Kidney tubule cell (primary cell): ENCODE results near the gene DMWD.

ENCODE experiments used
- DNase-seq: peaks from one replicate; pipeline ENCODE4 v3.0.0-alpha.2; 2018; ENCODE audit warnings: low spot score

DMWD gene

DNA sequence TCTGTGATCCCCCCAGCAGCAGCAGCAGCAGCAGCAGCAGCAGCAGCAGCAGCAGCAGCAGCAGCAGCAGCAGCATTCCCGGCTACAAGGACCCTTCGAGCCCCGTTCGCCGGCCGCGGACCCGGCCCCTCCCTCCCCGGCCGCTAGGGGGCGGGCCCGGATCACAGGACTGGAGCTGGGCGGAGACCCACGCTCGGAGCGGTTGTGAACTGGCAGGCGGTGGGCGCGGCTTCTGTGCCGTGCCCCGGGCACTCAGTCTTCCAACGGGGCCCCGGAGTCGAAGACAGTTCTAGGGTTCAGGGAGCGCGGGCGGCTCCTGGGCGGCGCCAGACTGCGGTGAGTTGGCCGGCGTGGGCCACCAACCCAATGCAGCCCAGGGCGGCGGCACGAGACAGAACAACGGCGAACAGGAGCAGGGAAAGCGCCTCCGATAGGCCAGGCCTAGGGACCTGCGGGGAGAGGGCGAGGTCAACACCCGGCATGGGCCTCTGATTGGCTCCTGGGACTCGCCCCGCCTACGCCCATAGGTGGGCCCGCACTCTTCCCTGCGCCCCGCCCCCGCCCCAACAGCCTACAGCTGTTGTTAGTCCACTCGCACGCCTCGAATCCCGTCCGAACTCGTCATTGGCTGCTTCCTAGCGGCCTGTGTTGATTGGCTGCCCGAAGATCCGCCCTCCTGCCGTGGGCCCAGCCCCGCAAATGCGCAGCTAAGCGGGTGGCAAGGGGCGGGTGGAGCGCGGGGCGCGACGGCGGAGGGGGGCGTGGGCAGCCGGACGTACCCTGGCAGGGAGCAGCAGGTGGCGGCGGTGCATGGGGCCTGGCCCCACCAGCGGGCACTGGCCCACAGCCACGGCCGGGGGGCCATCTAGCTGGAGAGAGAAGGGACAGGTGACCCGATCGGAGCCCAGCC is 22.2 kb downstream of the DMWD start:
- peak; percentile 98 for DNase-seq

DNA sequence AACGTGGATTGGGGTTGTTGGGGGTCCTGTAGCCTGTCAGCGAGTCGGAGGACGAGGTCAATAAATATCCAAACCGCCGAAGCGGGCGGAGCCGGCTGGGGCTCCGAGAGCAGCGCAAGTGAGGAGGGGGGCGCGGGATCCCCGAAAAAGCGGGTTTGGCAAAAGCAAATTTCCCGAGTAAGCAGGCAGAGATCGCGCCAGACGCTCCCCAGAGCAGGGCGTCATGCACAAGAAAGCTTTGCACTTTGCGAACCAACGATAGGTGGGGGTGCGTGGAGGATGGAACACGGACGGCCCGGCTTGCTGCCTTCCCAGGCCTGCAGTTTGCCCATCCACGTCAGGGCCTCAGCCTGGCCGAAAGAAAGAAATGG is 22.8 kb downstream of the DMWD start:
- peak; percentile 48 for DNase-seq

DNA sequence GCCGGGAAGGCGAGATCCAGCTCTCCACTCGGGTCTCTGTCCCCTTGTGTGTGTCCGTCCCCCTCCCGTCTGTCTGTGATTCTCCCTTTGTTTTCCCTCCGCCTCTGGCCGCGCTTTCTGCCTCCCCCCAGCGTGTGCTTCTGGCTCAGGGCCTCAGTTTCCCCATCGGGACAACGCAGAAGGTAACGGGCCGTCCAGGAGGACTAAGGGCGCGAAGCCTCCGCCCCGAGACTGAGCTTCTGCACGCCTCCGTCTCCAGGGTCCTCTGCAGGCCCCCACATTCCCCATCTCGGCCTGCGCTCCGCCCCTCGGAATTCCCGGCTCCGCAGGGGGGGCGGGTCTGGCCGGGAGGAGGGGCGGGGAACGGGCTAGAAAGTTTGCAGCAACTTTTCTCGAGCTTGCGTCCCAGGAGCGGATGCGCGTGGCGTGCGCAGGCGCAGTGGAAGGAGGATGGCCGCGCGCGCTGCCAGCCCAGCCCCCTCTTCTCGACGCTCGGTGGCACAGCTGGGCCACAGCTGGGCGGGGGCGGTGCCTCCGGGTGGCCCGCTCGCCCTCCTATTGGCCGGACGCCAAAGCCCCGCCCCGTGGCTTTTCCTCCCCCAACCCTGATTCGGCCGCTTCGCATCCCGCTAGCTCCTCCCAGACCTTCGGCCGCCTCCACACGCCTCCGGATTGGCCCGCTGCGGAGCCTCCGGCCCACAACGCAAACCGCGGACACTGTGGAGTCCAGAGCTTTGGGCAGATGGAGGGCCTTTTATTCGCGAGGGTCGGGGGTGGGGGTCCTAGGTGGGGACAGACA is 23.5 kb downstream of the DMWD start, which contains the start of gene SIX5:
TSS of gene SIX5 (minus strand) at position 269 of the 799 bp plus-strand sequence. CDS start 408 bp downstream, outside the sequence.
- peak; percentile 99 for DNase-seq

- peak; percentile 58 for DNase-seq
These were observed 24.0 kb downstream of the DMWD start for GRCh38 chr19:45768655-45768983.

DNA sequence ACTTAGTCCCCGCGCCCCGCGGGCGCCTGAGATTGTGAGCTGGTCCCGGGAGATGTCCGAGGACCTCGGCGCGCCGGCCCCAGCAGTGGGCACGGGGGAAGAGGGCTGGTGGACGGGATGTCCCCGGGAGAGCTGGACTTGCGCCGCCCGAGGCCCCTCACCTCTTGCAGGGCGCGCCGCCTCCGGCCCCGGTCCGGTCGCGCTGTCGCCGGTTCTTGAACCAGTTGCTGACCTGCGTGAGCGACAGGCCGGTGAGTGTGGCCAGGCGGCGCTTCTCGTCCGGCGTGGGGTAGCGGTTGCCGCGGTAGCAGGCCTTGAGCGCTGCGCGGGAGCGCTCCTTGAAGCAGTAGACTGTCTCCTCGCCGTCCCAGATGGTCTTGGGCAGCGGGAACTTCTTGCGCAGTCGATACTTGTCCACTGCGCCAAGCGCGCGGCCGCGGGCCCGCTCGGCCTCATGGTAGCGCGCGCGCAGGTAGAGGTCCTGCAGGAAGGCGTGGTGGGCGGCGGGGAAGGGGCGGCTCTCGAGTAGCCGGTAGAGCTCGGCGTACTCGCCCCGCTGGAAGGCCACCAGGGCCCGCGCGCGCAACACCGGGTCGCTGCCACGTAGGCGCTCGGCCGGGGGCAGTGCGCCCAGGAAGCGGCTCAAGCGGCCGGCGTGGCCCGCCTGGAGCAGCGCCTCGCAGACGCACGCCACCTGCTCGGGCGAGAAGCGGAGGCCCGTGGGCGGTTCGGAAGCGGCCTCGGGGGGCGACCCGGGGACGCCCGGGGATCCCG is 24.6 kb downstream of the DMWD start:
- peak; percentile 74 for DNase-seq

GRCh38 chr19:45767410-45767880 is 25.2 kb downstream of the DMWD start:
- DNase-seq, result peak; percentile 68

DNA sequence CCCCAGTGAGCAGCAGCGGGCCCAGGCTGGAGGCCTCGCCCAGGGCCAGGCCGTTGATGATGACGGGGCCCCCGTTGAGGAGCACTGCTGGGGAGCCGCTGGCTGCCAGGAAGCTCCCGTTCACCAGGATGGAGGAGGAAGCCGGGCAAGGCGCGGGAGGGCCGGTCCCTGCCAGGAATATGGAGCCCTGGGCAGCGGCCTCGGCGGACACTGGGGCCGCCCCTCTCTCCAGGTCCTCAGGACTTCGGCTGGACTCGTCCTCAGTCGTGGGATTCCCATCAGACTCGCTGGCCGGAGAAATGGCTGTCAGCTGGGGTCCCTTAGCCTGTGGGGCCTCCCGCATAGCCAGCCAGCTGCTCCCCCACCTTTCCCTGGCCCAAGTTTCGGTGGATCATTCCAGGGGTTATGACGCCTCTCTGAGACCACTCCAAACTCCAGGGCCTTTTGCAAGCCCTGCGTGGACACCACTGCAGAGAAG is 25.7 kb downstream of the DMWD start:
- no peak for DNase-seq

GRCh38 chr19:45766296-45766868 is 26.3 kb downstream of the DMWD start:
- DNase-seq, result no peak

DNA sequence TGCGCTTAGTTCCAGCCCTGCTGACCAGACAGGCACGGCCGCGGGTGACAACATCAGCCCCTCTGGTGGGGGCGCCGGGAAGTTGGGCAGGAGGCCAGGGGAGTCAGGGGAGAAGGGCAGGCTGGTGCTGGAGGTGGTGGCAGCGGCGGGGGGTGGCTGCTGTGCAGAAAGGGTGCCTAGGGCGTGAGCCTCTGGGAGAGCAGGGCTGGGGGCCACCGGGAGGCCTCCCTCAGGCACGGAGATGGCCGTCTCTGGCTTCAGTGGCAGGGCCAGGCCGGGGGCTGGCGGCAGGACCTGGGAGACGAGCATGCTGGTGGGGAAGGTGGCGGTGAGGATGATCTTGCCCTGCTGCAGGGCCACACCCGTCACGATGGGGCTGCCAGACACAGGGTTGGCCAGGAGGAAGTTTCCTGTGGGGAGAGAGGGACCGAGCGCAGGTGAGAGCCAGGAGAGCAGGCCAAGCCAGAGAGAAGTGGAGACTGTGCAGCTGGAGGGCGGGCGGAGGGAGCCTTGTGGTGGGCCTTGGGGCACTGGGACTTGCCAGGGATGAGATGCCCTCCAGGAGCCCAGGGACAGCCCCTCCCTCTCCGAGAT is 26.8 kb downstream of the DMWD start:
- DNase-seq, result no peak

GRCh38 chr19:45764945-45765701 is 27.5 kb downstream of the DMWD start:
- no peak for DNase-seq

DNA sequence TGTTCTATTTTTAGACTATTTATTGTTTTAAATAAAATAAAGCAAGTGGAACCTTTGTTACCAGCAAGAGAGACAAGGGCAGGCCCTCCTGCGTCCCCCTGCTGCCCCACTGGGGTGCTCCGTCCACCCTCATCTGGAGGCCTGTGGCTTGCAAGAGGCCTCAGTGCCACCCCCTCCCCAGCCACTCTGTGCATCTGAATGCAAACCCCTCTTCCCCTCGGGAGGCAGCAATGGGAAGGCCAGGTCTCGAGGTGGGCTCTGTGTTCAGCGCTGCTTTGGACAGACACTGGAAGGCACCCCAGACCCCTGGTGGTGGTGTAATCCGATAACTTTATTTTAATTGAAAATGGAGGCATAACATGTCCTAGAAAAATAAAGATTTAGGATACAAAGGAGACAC is 28.2 kb downstream of the DMWD start:
- no peak for DNase-seq

DNA sequence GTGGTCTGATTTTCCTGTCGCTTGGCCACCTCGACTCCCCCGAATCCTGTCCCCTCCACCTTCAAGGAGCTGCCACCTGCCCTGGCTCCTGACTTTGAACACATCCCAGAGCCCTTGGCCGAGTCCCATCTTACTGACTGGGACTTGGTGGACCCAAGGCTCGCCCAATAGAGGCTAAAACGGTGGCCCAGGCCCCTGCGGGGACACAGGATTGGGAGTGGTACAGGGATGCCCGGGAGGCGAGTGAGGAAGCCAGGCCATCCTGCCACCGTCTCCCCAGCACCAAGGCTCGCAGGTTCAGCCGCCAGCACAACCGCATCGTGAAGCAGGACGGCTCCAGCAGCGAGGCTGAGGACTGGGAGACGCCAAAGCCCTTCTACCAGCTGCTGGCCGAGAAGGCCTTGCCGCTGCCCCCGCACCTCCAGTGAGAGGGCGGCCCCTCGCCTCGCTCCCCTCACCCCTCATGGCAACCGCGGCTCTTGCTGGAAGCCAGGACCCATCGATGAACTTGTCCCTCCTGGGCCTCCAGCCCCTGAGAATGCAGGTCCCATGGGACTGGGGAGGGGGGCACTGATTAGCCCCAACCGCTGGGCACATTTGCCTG is 28.9 kb downstream of the DMWD start:
- DNase-seq, result no peak

- DNase-seq, result no peak
These were observed 29.6 kb downstream of the DMWD start for GRCh38 chr19:45762870-45763631.

DNA sequence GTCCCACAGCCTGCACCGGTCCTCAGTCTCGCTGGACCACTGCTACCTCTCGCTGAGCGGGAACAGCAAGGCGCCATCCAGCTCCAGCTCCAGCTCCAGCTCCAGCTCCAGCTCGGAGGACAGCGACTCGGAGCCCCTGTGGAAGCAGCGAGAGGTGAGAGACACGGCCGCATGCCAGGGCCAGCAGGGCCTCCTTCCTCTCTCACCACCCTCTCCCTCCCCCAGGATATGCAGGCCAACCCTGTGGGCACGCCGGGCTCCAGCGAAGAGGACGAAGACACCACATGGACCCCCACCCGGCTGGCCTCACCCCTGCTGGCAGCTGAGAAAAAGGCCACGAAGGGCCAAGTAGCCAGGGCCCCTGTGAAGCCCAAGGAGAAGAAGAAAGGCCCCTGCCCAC is 30.9 kb downstream of the DMWD start:
- DNase-seq, result no peak

DNA sequence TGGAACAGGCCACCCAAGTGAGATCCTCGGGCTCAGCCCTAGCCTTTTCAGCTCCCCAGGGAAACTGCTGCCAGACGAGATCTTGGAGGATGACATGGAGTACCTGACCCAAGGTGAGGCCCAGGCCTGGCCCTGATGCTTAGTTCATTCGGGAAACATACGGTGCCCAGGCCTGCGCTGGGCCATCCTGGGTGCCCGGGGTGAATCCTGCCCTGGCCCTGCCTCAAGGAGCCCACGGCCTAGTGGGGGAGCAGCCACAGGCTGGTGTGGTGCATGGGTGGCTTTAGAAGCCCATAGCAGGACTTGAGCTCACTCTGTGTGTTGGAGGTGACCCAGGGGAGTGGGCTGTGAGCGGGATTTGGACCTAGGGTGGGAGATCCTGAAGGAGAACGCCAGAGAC is 33.7 kb downstream of the DMWD start:
- DNase-seq, result no peak

GRCh38 chr19:45757695-45758094 is 35.0 kb downstream of the DMWD start:
- no peak for DNase-seq

- DNase-seq, result no peak
These were observed 38.3 kb downstream of the DMWD start for GRCh38 chr19:45754323-45754722.

- no peak for DNase-seq
These were observed 39.1 kb downstream of the DMWD start for GRCh38 chr19:45753548-45753947.

- peak; percentile 17 for DNase-seq
These were observed 40.0 kb downstream of the DMWD start for GRCh38 chr19:45752639-45753038.
